ENCODE measurements around the gene MRPL34.
A peak's percentile ranks its signal among the peaks of the same experiment; 100 is the strongest.
"Not testable (repeated sequence)": the region's sequence is repeated elsewhere in the genome, so short reads cannot be mapped to it uniquely, and the experiment has no call there.

MRPL34 gene

GRCh38 chr19:17263712-17264640 is 41.7 kb upstream of the MRPL34 start:
- TF ChIP-seq, protein P1, sequence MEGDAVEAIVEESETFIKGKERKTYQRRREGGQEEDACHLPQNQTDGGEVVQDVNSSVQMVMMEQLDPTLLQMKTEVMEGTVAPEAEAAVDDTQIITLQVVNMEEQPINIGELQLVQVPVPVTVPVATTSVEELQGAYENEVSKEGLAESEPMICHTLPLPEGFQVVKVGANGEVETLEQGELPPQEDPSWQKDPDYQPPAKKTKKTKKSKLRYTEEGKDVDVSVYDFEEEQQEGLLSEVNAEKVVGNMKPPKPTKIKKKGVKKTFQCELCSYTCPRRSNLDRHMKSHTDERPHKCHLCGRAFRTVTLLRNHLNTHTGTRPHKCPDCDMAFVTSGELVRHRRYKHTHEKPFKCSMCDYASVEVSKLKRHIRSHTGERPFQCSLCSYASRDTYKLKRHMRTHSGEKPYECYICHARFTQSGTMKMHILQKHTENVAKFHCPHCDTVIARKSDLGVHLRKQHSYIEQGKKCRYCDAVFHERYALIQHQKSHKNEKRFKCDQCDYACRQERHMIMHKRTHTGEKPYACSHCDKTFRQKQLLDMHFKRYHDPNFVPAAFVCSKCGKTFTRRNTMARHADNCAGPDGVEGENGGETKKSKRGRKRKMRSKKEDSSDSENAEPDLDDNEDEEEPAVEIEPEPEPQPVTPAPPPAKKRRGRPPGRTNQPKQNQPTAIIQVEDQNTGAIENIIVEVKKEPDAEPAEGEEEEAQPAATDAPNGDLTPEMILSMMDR (IDR thresholded peaks at IDR 0.05; ENCODE audit: low read depth, low read length, missing control alignments), result no peak
- no peak for DNase-seq (ENCODE audit: low read depth)
- no peak overlapping the region for H3K4me3 ChIP-seq (ENCODE audit: low read depth, low read length)

GRCh38 chr19:17264641-17264979 is 41.1 kb upstream of the MRPL34 start, which contains the start of gene USHBP1:
TSS of gene USHBP1 (minus strand) at chr19:17264745. CDS start at chr19:17264299, 446 bp downstream.
- no peak within 1 kb of the TSS for H3K4me3 ChIP-seq (ENCODE audit: low read depth, low read length)
- no peak for DNase-seq (ENCODE audit: low read depth)
- TF ChIP-seq, protein P1 (IDR thresholded peaks at IDR 0.05; ENCODE audit: low read depth, low read length, missing control alignments), result no peak

DNA sequence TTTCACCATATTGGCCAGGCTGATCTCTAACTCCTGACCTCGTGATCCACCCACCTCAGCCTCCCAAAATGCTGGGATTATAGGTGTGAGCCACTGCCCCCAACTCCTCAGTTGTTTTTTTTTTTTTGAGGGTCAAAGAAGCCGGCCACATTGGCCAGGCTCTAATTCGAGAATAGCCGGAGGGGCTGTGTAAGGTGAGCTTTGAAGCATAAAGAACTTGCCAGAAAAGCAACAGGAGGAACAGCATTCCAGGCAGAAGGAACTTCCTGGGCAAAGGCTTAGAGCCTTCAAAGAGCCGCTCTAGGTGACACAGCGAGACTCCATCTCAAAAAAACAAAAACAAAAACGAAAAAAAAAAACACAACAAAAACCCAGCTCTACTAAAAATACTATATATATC is 39.6 kb upstream of the MRPL34 start:
- H3K4me3 ChIP-seq (ENCODE audit: low read depth, low read length), result peak overlapping the region; percentile 29; the same call in 1 of the 2 replicates
- TF ChIP-seq, protein P1 (IDR thresholded peaks at IDR 0.05; ENCODE audit: low read depth, low read length, missing control alignments), result no peak
- DNase-seq (ENCODE audit: low read depth), result no peak

DNA sequence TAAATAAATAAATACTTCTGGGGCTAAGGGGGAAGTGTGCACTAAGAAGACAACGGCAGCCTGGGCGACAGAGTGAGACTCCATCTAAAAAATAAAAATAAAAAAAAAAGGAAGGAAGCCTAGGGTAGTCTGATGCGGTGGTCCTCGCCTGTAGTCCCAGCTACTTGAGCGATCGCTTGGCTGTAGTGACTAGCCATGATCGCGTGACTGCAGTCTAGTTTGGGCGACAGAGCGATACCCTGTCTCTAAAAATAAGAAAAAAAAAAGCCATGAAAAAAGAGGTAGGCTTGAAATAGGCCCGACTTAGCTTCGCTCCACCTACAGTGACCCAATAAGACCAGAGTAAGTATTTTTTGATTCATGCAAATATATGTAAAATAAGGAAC is 39.1 kb upstream of the MRPL34 start:
- H3K4me3 ChIP-seq (ENCODE audit: low read depth, low read length), result peak overlapping the region; percentile 25
- no peak for DNase-seq (ENCODE audit: low read depth)
- TF ChIP-seq, protein P1 (IDR thresholded peaks at IDR 0.05; ENCODE audit: low read depth, low read length, missing control alignments), result no peak

GRCh38 chr19:17266975-17267788 is 38.5 kb upstream of the MRPL34 start, which contains the start of gene BABAM1:
TSS of gene BABAM1 (plus strand) at chr19:17267443. CDS start at chr19:17268807, 1,364 bp downstream.
- peak; percentile 100 for DNase-seq (ENCODE audit: low read depth)
- TF ChIP-seq, protein P1 (IDR thresholded peaks at IDR 0.05; ENCODE audit: low read depth, low read length, missing control alignments), result no peak
- H3K4me3 ChIP-seq (ENCODE audit: low read depth, low read length), result peak within 1 kb of the TSS; percentile 95

DNA sequence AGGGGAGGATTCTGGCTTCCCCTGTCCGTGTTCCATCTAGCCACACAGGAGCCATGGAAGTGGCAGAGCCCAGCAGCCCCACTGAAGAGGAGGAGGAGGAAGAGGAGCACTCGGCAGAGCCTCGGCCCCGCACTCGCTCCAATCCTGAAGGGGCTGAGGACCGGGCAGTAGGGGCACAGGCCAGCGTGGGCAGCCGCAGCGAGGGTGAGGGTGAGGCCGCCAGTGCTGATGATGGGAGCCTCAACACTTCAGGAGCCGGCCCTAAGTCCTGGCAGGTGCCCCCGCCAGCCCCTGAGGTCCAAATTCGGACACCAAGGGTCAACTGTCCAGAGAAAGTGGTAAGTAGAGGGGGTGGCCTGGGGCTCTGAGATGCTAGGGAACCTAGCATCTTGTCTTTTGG is 36.9 kb upstream of the MRPL34 start:
- TF ChIP-seq, protein P1 (IDR thresholded peaks at IDR 0.05; ENCODE audit: low read depth, low read length, missing control alignments), result no peak
- DNase-seq (ENCODE audit: low read depth), result no peak
- H3K4me3 ChIP-seq (ENCODE audit: low read depth, low read length), result no peak overlapping the region

GRCh38 chr19:17274892-17275291 is 30.8 kb upstream of the MRPL34 start:
- not testable (repeated sequence) for DNase-seq (ENCODE audit: low read depth); H3K4me3 ChIP-seq (ENCODE audit: low read depth, low read length)

All from GM12864 (cell line).